Measurements from ENCODE around the gene MAG. TPM values are rescaled to one million over a fixed set of nuclear protein-coding genes. Genes with fewer than 3 reads are reported as not detected.

Gene MAG
- total and polyA plus RNA-seq, 9 of the 15 experiments (the other 6 are each of a cell fraction or from before 2014, with no cell fraction given) = 0.11 to 10.0 (median 1.6) TPM

GRCh38 chr19:35327642-35328041, 35.7 kb downstream of the MAG start (continued):
- TF ChIP-seq SOX6 (IDR thresholded peaks at IDR 0.05) (peak; percentile 29; the same call in 1 of the 2 replicates), HDAC2 (IDR thresholded peaks at IDR 0.05) (0 out of 2 replicates have a peak, but pooled peaks have one; percentile 48), PHF20 (IDR thresholded peaks at IDR 0.05; ENCODE audit: partially characterized antibody) (peak; percentile 37), YY1 (IDR thresholded peaks at IDR 0.05; ENCODE audit: borderline replicate concordance in 1 of 3, control insufficient read depth in 1 of 3, extremely low read depth in 1 of 3, insufficient read depth in 3 of 3, insufficient read length in 1 of 3, insufficient replicate concordance in 2 of 3, low read depth in 1 of 3, low read length in 2 of 3) (peak in 1 of 3 experiments; percentile 19), TAF7 (tag; IDR thresholded peaks at IDR 0.05) (no peak), HDAC1 (IDR thresholded peaks at IDR 0.05) (peak in 1 of 2 experiments; percentile 49; a peak in 2 of 4 replicates), HDAC3 (IDR thresholded peaks at IDR 0.05; ENCODE audit: borderline replicate concordance, partially characterized antibody) (no peak), CEBPZ (IDR thresholded peaks at IDR 0.05; ENCODE audit: borderline replicate concordance, low read depth, low read length) (no peak), BHLHE40 (IDR thresholded peaks at IDR 0.05; ENCODE audit: low read length) (peak; percentile 31; the same call in 1 of the 2 replicates), CTCF (IDR thresholded peaks at IDR 0.05 in 2 of 3, conservative IDR thresholded peaks at IDR 0.05 in 1 of 3; ENCODE audit: insufficient read depth in 2 of 3, low read depth in 1 of 3, low read length in 3 of 3) (peak; percentile 79 to 80 (median 80)), TEAD4 (IDR thresholded peaks at IDR 0.05; ENCODE audit: low read length) (no peak), TEAD4 (CRISPR knock-in tag; IDR thresholded peaks at IDR 0.05; ENCODE audit: borderline replicate concordance) (no peak), CEBPB (tag; IDR thresholded peaks at IDR 0.05) (peak; percentile 41; the same call in 1 of the 2 replicates)

All from K562 (cell line).